Mesendoderm (in vitro differentiated cells): ENCODE results near the gene DDHD1.

Source experiments
- DNase-seq: peaks from one replicate; pipeline ENCODE4 v3.0.0; 2013
- H2AK5ac ChIP-seq: 2 replicates; pipeline ENCODE4 v1.6.1; 2013; ENCODE audit warnings: low read length, inconsistent platforms
- H2BK120ac ChIP-seq: 2 replicates; pipeline ENCODE4 v1.6.1; 2013; ENCODE audit warnings: low read depth, mild to moderate bottlenecking, low read length, moderate library complexity, mixed read lengths
- H2BK15ac ChIP-seq: replicated peaks from 2 replicates; pipeline ENCODE4 v1.6.1; 2013; ENCODE audit warnings: low read depth, mild to moderate bottlenecking, moderate library complexity
- H2BK5ac ChIP-seq: 2 replicates; pipeline ENCODE4 v1.6.1; 2013; ENCODE audit warnings: low read length, inconsistent platforms
- H3K18ac ChIP-seq: 2 replicates; pipeline ENCODE4 v1.6.1; 2013; ENCODE audit warnings: mild to moderate bottlenecking, low read length, mixed read lengths
- H3K23ac ChIP-seq: one replicate; pipeline ENCODE4 v1.6.1; 2013; ENCODE audit warnings: low read length
- H3K27ac ChIP-seq: 2 replicates; pipeline ENCODE4 v1.5.1; 2013; ENCODE audit warnings: low read depth, mild to moderate bottlenecking, inconsistent platforms, low read length, moderate library complexity
- H3K27me3 ChIP-seq: 2 replicates; pipeline ENCODE4 v1.6.1; 2013; ENCODE audit warnings: low read length, control low read depth, mild to moderate bottlenecking, inconsistent platforms; ENCODE audit not compliant: insufficient read depth, poor library complexity
- H3K36me3 ChIP-seq: 2 replicates; pipeline ENCODE4 v1.6.1; 2013; ENCODE audit warnings: low read length, inconsistent platforms; ENCODE audit not compliant: control insufficient read depth, insufficient read depth
- H3K4ac ChIP-seq: one replicate; pipeline ENCODE4 v1.6.1; 2013; ENCODE audit warnings: low read depth, mild to moderate bottlenecking, low read length, moderate library complexity
- H3K4me1 ChIP-seq: 2 replicates; pipeline ENCODE4 v1.6.1; 2013; ENCODE audit warnings: low read depth, low read length, inconsistent platforms; ENCODE audit not compliant: control insufficient read depth
- H3K4me2 ChIP-seq: 2 replicates; pipeline ENCODE4 v1.6.1; 2013; ENCODE audit warnings: low read length
- H3K4me3 ChIP-seq: 2 replicates; pipeline ENCODE4 v1.5.1; 2013; ENCODE audit warnings: mild to moderate bottlenecking, low read length
- H3K56ac ChIP-seq: one replicate; pipeline ENCODE4 v1.6.1; 2013; ENCODE audit warnings: low read length
- H3K79me1 ChIP-seq: 2 replicates; pipeline ENCODE4 v1.6.1; 2013; ENCODE audit warnings: low read length, inconsistent platforms
- H3K79me2 ChIP-seq: 2 replicates; pipeline ENCODE4 v1.6.1; 2013; ENCODE audit warnings: mild to moderate bottlenecking, low read length; ENCODE audit not compliant: control insufficient read depth, insufficient read depth
- H3K9ac ChIP-seq: 2 replicates; pipeline ENCODE4 v1.6.1; 2013; ENCODE audit warnings: low read length, inconsistent platforms
- H4K5ac ChIP-seq: one replicate; pipeline ENCODE4 v1.6.1; 2013; ENCODE audit warnings: low read length
- H4K8ac ChIP-seq: one replicate; pipeline ENCODE4 v1.6.1; 2013; ENCODE audit warnings: low read depth, mild to moderate bottlenecking, control low read depth, low read length, moderate library complexity
- WGBS: extraction: QIAGEN DNeasy Blood & Tissue Kit; methylation state at CpG from one replicate; pipeline ENCODE4 v1.1.7; 2013; ENCODE audit warnings: low lambda C conversion rate, missing lambda C conversion rate; ENCODE audit not compliant: insufficient coverage; ENCODE audit errors: extremely low coverage; 5-methylcytosine and 5-hydroxymethylcytosine counted together

DDHD1 gene

DNA sequence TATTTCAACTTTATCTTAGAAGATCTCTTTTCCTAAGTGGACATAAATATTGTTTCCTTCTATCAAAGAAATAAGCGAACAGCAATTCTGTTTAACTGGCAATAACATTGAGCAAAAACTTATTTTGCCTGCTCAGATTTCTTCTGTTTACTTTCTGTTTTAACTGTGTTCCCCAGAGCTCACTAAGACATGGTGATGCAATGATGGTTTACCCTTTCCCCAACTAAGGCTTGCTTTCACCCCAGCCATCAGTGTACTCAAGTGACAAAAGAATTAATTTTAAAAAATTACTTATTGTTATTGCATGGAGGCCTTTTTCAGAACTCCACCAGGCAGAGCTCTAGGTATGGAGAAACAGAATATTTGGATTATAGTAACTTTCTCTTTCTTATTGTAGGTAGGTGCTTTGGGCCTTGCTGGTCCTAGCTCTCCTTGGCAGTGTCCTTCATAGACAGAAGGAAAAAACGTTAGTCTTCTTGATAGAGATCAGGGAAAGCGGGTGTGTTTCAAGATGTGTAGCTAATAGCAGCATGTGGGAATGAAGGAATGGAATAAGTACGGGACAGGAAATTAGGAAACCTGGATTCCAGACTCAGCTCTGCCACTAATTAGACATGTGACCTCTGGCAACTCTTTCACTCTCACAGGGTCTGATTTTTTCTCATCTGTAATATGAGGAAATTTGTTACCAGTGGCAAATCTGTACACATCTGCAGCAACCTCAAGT is 14.6 kb upstream of the DDHD1 start:
- Histone ChIP-seq H3K18ac (no peak overlapping the region), H2BK120ac (no peak overlapping the region), H4K8ac (no peak overlapping the region), H3K9ac (no peak overlapping the region), H3K27me3 (no peaks in the 10 kb centered on the region), H2AK5ac (no peak overlapping the region), H3K79me1 (no peaks in the 10 kb centered on the region), H3K79me2 (no peaks in the 10 kb centered on the region), H4K5ac (no peak overlapping the region), H2BK15ac (no peak overlapping the region), H2BK5ac (no peak overlapping the region), H3K4me1 (no peaks in the 10 kb centered on the region), H3K23ac (no peak overlapping the region), H3K36me3 (no peaks in the 10 kb centered on the region), H3K56ac (no peak overlapping the region), H3K4ac (no peak overlapping the region), H3K27ac (no peak overlapping the region), H3K4me3 (no peak overlapping the region), H3K4me2 (no peak overlapping the region)
- no peak for DNase-seq
- WGBS: no CpG with 5 or more reads among the region's 4 CpGs

DNA sequence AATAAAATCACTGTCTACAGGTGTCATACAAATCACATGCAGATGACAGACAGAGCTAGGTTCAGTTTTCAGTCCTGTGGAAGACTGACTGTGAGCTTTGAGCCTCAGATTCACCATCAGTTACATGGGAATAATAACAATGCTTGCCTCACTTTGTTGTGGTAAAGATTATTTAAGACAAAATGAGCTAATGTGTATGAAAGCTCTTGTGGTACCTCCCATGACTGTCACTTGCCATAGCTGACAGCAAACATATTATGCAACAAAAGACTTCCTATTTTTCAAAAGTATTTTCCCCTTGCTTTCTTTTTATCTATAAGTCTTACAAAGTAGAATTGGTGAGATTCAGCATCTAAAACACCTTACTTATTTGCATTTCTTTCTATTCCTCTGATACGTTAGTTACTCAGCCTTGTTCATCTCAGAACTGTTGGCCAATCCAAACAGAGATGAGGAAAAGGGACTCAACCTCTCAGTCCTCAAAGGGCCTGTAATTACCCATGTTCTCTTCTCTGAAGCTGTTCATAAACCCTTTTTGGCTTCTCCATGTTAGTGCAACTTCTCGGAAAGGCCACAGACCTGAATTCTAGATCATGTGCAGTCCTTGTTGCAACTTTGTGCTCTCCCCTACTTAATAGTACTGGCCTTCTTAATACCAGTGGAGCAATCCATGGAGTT is 8.8 kb upstream of the DDHD1 start:
- Histone ChIP-seq H3K4me2 (no peak overlapping the region), H3K23ac (no peak overlapping the region), H2BK120ac (no peak overlapping the region), H2BK5ac (no peak overlapping the region), H3K18ac (no peak overlapping the region), H3K4ac (no peak overlapping the region), H2AK5ac (no peak overlapping the region), H3K36me3 (no peaks in the 10 kb centered on the region), H4K5ac (no peak overlapping the region), H3K79me2 (no peaks in the 10 kb centered on the region), H3K27ac (no peak overlapping the region), H3K4me1 (no peaks in the 10 kb centered on the region), H3K4me3 (no peak overlapping the region), H3K79me1 (no peaks in the 10 kb centered on the region), H3K27me3 (no peaks in the 10 kb centered on the region), H3K56ac (no peak overlapping the region), H2BK15ac (no peak overlapping the region), H4K8ac (no peak overlapping the region), H3K9ac (no peak overlapping the region)
- WGBS: no CpG with 5 or more reads among the region's 2 CpGs
- DNase-seq: no peak

DNA sequence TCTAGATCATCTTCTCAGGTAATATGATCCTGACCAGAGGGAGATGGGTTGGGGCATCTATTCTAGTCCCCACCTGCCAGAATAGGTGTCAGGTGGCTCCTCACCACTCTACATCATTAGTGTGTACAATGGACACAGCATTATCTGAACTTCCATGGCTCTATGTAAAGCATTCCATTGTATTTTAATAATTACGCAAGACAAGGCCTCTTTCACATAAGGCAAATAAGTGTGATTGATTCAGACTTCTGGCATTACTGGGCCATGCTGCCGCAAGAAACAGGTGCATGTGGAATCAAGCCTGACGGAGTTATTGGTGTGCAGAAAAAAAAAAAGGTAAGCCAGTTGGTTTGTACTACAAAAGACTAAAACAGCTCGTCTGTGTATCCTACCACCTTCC is 3.1 kb upstream of the DDHD1 start:
- H3K27me3 ChIP-seq: no peaks in the 10 kb centered on the region
- peaks cover 7% of the 10 kb centered on the region for H3K79me2 ChIP-seq
- no peak overlapping the region for H3K56ac ChIP-seq
- no peak overlapping the region for H2BK5ac ChIP-seq
- no peak overlapping the region for H3K27ac ChIP-seq
- H4K5ac ChIP-seq: no peak overlapping the region
- H3K4me3 ChIP-seq: no peak overlapping the region
- peaks cover 2% of the 10 kb centered on the region for H3K4me1 ChIP-seq
- H2AK5ac ChIP-seq: no peak overlapping the region
- H2BK15ac ChIP-seq: no peak overlapping the region
- no peak overlapping the region for H3K4ac ChIP-seq
- H4K8ac ChIP-seq: no peak overlapping the region
- no peak overlapping the region for H3K4me2 ChIP-seq
- H2BK120ac ChIP-seq: no peak overlapping the region
- H3K9ac ChIP-seq: no peak overlapping the region
- WGBS: no CpG with 5 or more reads among the region's 4 CpGs
- H3K23ac ChIP-seq: no peak overlapping the region
- no peaks in the 10 kb centered on the region for H3K36me3 ChIP-seq
- DNase-seq: no peak
- H3K79me1 ChIP-seq: peaks cover 2% of the 10 kb centered on the region
- H3K18ac ChIP-seq: no peak overlapping the region

DNA sequence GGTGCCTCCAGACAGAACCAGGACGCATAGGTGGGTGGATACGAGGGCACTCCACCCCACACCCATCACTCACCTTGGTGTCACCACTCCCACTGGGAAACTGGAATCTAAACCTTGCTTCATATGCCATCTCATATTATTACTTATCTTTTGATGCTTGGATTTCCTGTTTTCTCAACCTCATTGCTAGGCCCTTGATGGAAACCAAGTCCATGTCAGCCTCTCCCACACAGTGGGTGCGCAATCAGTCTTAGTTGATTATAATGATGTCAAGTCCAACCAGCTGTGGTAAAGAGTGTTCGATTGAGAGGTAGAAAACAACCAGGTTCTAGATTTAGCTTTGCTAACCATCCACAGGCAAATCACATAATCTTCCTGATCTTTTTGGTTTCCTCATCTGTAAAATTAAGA is 584 bp upstream of the DDHD1 start:
- Histone ChIP-seq H3K4me3 (no peak overlapping the region), H3K27me3 (no peaks in the 10 kb centered on the region), H3K56ac (peak overlapping the region; percentile 90), H3K18ac (peak overlapping the region; percentile 28), H3K27ac (no peak overlapping the region), H3K23ac (peak overlapping the region; percentile 73), H4K8ac (no peak overlapping the region), H3K79me1 (peaks cover 7% of the 10 kb centered on the region), H4K5ac (peak overlapping the region; percentile 10), H3K4me2 (peak overlapping the region; percentile 59), H2BK120ac (no peak overlapping the region), H2BK5ac (peak overlapping the region; percentile 35), H2BK15ac (no peak overlapping the region), H2AK5ac (peak overlapping the region; percentile 29), H3K79me2 (peaks cover 16% of the 10 kb centered on the region), H3K4ac (peak overlapping the region; percentile 65), H3K9ac (peak overlapping the region; percentile 77), H3K4me1 (peaks cover 4% of the 10 kb centered on the region), H3K36me3 (no peaks in the 10 kb centered on the region)
- no CpG with 5 or more reads among the region's 4 CpGs for WGBS
- no peak for DNase-seq

DNA sequence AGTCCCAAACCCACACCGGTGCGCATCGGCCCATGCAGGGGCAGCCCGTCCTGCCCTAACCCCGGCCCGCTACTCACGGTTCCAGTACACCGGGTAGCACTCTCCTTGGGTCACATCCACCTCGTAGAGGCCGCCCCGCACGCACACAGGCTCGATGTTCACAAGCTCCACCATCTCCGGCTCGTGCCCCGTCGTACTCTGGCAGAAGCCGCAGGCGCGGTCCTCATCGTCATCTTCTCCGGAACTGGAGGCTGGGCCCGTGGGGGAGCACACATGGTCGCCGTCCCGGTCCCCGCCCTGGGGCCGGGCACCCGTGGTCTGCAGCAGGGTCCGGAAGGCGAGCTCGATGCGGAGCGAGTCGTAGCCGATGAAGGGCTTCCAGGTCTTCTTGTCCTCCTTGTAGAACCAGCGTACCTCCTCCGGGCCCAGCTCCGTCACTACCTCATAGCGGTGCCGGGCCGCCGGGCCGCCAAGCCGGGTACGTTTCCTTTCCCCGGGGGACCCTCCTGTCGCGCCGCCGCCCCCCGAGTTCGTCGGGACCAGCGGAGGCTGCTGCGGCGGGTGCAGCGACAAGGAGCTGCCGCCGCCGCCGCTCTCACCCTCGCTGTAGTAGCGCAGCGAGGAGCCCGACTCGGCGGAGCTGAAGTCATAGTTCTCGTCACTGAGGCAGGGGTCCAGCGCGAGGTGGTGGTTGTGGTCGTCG is 788 bp downstream of the DDHD1 start:
- Histone ChIP-seq H3K79me2 (peaks cover 21% of the 10 kb centered on the region), H2BK120ac (no peak overlapping the region), H3K4ac (no peak overlapping the region), H2BK15ac (no peak overlapping the region), H3K56ac (peak overlapping the region; percentile 94), H3K36me3 (no peaks in the 10 kb centered on the region), H3K4me3 (peak overlapping the region; percentile 47), H3K23ac (peak overlapping the region; percentile 90), H3K27me3 (no peaks in the 10 kb centered on the region), H3K18ac (peak overlapping the region; percentile 53), H2AK5ac (no peak overlapping the region), H3K27ac (peak overlapping the region; percentile 23), H3K79me1 (peaks cover 10% of the 10 kb centered on the region), H4K5ac (no peak overlapping the region), H2BK5ac (no peak overlapping the region), H3K4me2 (peak overlapping the region; percentile 39), H3K9ac (peak overlapping the region; percentile 64), H3K4me1 (peaks cover 4% of the 10 kb centered on the region), H4K8ac (no peak overlapping the region)
- no CpG with 5 or more reads among the region's 73 CpGs for WGBS
- peak; percentile 64 for DNase-seq
